Activated naive CD4-positive, alpha-beta T cell treated with anti-CD3 and anti-CD28 coated beads, Interleukin-2, amount 10 ng/mL, durations not matched to agents 7 days and 5 days (primary cell): ENCODE data around the gene CNTN5.

Experiments used
- CTCF ChIA-PET: fragments of 350-600 bp; sonication (Branson Sonifier 250); formaldehyde crosslinking; loops from one replicate; lab custom pipeline; 2021; ENCODE audit warnings: antibody characterized with exemption; lab: Charles Lee
- DNase-seq: peaks from one replicate; pipeline ENCODE4 v3.0.0-alpha.2; 2020
- H3K27ac Mint-ChIP-seq: one replicate; pipeline ENCODE4 v1.8.0; 2021; ENCODE audit warnings: mild to moderate bottlenecking, moderate library complexity, mixed read lengths
- H3K27me3 Mint-ChIP-seq: one replicate; pipeline ENCODE4 v1.8.0; 2021; ENCODE audit warnings: mild to moderate bottlenecking, mixed read lengths
- H3K36me3 Mint-ChIP-seq: one replicate; pipeline ENCODE4 v1.8.0; 2021; ENCODE audit warnings: mixed read lengths
- H3K4me1 Mint-ChIP-seq: one replicate; pipeline ENCODE4 v1.8.0; 2021; ENCODE audit warnings: mixed read lengths
- H3K4me3 Mint-ChIP-seq: one replicate; pipeline ENCODE4 v1.8.0; 2021; ENCODE audit warnings: mild to moderate bottlenecking, moderate library complexity, mixed read lengths
- H3K9me3 Mint-ChIP-seq: one replicate; pipeline ENCODE4 v1.8.0; 2021; ENCODE audit warnings: mixed read lengths

The CNTN5 gene

DNA sequence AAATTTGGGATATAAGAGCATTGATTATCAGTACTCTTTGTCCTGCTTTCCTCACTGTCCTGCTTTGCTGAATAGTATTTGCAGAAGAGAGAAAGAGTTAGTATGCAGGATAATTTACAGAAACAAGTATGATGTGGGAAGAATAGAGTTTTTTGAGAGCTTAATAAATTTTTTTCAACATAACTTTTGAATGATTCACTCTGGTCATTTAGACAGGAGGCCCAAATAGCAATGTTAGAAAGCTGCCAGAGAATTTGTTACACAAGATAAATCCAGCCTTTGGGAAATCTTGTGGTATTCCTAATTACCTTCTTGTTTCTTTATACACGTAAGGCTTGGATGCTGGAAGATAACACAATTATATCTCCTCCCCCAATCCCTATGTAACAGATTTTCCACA lies 484.6 kb downstream of the CNTN5 start:
- H3K27me3 Mint-ChIP-seq = no peaks in the 10 kb centered on the region
- no peaks in the 10 kb centered on the region for H3K36me3 Mint-ChIP-seq
- CTCF ChIA-PET = no interaction called here
- H3K4me1 Mint-ChIP-seq = no peaks in the 10 kb centered on the region
- DNase-seq = no peak
- no peak overlapping the region for H3K4me3 Mint-ChIP-seq
- peaks cover 7% of the 10 kb centered on the region for H3K9me3 Mint-ChIP-seq
- H3K27ac Mint-ChIP-seq = no peak overlapping the region

GRCh38 chr11:99505831-99506230 lies 485.1 kb downstream of the CNTN5 start:
- H3K4me3 Mint-ChIP-seq = no peak overlapping the region
- no peaks in the 10 kb centered on the region for H3K4me1 Mint-ChIP-seq
- H3K27ac Mint-ChIP-seq = no peak overlapping the region
- no peaks in the 10 kb centered on the region for H3K27me3 Mint-ChIP-seq
- peaks cover 7% of the 10 kb centered on the region for H3K9me3 Mint-ChIP-seq
- no peaks in the 10 kb centered on the region for H3K36me3 Mint-ChIP-seq
- CTCF ChIA-PET = no interaction called here
- no peak for DNase-seq

GRCh38 chr11:99509863-99510262 lies 489.1 kb downstream of the CNTN5 start:
- Mint-ChIP-seq H3K4me1 (no peaks in the 10 kb centered on the region), H3K27me3 (no peaks in the 10 kb centered on the region), H3K27ac (no peak overlapping the region), H3K4me3 (no peak overlapping the region), H3K36me3 (no peaks in the 10 kb centered on the region), H3K9me3 (peaks cover 3% of the 10 kb centered on the region)
- DNase-seq = no peak
- CTCF ChIA-PET = no interaction called here

GRCh38 chr11:99513368-99513767 lies 492.6 kb downstream of the CNTN5 start:
- H3K9me3 Mint-ChIP-seq = peaks cover 5% of the 10 kb centered on the region
- H3K4me1 Mint-ChIP-seq = no peaks in the 10 kb centered on the region
- H3K27ac Mint-ChIP-seq = no peak overlapping the region
- no peak for DNase-seq
- CTCF ChIA-PET = no interaction called here
- H3K27me3 Mint-ChIP-seq = no peaks in the 10 kb centered on the region
- no peak overlapping the region for H3K4me3 Mint-ChIP-seq
- H3K36me3 Mint-ChIP-seq = no peaks in the 10 kb centered on the region

GRCh38 chr11:99519095-99519494 lies 498.3 kb downstream of the CNTN5 start:
- Mint-ChIP-seq H3K27me3 (no peaks in the 10 kb centered on the region), H3K27ac (no peak overlapping the region), H3K9me3 (peaks cover 2% of the 10 kb centered on the region), H3K36me3 (no peaks in the 10 kb centered on the region), H3K4me1 (no peaks in the 10 kb centered on the region), H3K4me3 (no peak overlapping the region)
- no peak for DNase-seq
- CTCF ChIA-PET = no interaction called here

GRCh38 chr11:99522467-99523173 lies 501.9 kb downstream of the CNTN5 start:
- Mint-ChIP-seq H3K36me3 (no peaks in the 10 kb centered on the region), H3K27me3 (no peaks in the 10 kb centered on the region), H3K4me3 (no peak overlapping the region), H3K27ac (no peak overlapping the region), H3K4me1 (no peaks in the 10 kb centered on the region), H3K9me3 (no peaks in the 10 kb centered on the region)
- CTCF ChIA-PET = no interaction called here
- no peak for DNase-seq

- Mint-ChIP-seq H3K4me1 (no peaks in the 10 kb centered on the region), H3K9me3 (peaks cover 11% of the 10 kb centered on the region), H3K27me3 (no peaks in the 10 kb centered on the region), H3K36me3 (no peaks in the 10 kb centered on the region), H3K27ac (no peak overlapping the region), H3K4me3 (no peak overlapping the region)
- CTCF ChIA-PET = no interaction called here
- no peak for DNase-seq
These were observed 510.7 kb downstream of the CNTN5 start for GRCh38 chr11:99531468-99531867.

DNA sequence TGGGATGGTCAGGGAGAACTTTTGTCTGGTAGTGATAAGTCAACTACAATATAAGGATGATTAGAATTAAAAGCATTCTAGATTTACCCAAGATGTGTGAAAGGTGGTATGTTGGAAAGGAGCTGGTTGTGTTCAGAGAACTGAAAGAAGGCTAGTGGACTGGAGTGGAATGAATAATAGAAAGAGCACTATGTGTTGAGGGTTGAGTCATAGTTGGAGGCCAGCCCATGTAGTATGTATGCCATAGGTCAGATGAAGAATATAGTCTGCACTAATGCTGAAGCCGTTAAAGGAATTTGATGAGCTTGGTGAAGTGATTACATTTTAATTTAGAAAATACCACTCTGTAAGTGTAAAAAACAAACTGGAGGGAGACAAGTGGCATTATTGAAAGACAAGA lies 514.1 kb downstream of the CNTN5 start:
- Mint-ChIP-seq H3K36me3 (no peaks in the 10 kb centered on the region), H3K27ac (no peak overlapping the region), H3K4me3 (no peak overlapping the region), H3K9me3 (peaks cover 8% of the 10 kb centered on the region), H3K4me1 (no peaks in the 10 kb centered on the region), H3K27me3 (no peaks in the 10 kb centered on the region)
- no peak for DNase-seq
- CTCF ChIA-PET = no interaction called here

GRCh38 chr11:99535406-99535805 lies 514.7 kb downstream of the CNTN5 start:
- Mint-ChIP-seq H3K36me3 (no peaks in the 10 kb centered on the region), H3K27me3 (no peaks in the 10 kb centered on the region), H3K4me1 (no peaks in the 10 kb centered on the region), H3K9me3 (peaks cover 8% of the 10 kb centered on the region), H3K4me3 (no peak overlapping the region), H3K27ac (no peak overlapping the region)
- DNase-seq = no peak
- CTCF ChIA-PET = no interaction called here

DNA sequence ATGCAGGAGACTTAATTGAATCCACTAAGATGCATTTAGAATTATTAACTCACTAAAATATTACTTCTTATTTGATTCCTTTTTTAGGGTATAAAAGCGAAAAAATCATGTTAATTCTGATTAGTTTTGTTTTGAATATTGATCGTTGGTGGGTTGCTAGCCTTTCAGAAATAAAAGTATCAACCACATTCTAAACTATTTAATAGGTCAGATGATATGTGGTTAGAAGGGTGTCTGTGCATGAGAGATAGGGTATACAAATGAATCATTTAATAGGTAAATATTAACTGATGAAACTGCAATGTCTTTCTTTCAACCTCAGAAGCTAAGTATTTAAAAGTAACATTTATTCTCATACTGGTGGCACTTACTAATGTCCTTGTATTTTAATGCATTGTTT lies 515.1 kb downstream of the CNTN5 start:
- no peak for DNase-seq
- no peaks in the 10 kb centered on the region for H3K27me3 Mint-ChIP-seq
- no peak overlapping the region for H3K27ac Mint-ChIP-seq
- no peaks in the 10 kb centered on the region for H3K36me3 Mint-ChIP-seq
- CTCF ChIA-PET = no interaction called here
- H3K4me1 Mint-ChIP-seq = no peaks in the 10 kb centered on the region
- H3K4me3 Mint-ChIP-seq = no peak overlapping the region
- peaks cover 8% of the 10 kb centered on the region for H3K9me3 Mint-ChIP-seq

DNA sequence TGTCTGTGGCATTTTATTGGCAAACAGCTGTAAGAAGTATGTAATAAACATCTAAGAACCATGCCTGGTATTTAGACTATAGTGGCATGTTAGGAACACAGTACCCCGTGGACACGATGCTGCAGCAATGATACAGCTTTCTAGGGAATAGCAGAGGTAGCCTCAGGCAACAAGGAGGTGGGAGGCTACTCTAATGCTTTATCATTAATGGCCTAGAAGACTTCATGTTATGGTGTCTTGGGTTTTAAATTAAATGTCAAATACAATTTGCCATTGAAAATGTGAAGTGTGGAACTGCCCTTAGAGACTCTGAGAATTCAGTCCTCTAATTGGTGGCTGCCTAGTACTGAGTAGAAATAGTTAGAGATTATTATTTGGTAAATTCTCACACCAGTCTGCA lies 516.9 kb downstream of the CNTN5 start:
- Mint-ChIP-seq H3K27me3 (no peaks in the 10 kb centered on the region), H3K9me3 (peaks cover 4% of the 10 kb centered on the region), H3K27ac (no peak overlapping the region), H3K4me1 (no peaks in the 10 kb centered on the region), H3K36me3 (no peaks in the 10 kb centered on the region), H3K4me3 (no peak overlapping the region)
- CTCF ChIA-PET = no interaction called here
- DNase-seq = no peak

DNA sequence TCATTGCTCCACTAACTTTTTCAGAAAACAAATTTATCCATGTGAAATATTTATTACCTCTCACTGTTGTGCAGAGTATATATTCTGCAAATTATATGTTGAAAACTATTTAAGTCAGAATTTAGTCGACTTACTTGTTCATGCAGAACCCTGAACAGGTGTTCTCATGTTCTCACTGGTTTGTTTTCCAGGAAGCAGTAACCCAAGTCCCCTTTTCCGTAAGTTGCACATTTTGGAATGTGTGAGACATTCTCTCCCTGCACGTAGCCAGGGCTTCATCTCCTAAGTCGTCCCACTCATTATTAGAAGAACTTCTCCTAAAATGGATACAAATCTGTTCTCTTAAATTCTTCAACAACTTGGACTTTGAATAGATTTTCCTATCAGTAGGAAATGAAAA lies 524.9 kb downstream of the CNTN5 start:
- no peak overlapping the region for H3K4me3 Mint-ChIP-seq
- H3K27me3 Mint-ChIP-seq = no peaks in the 10 kb centered on the region
- H3K36me3 Mint-ChIP-seq = no peaks in the 10 kb centered on the region
- peaks cover 4% of the 10 kb centered on the region for H3K9me3 Mint-ChIP-seq
- CTCF ChIA-PET = no interaction called here
- H3K27ac Mint-ChIP-seq = no peak overlapping the region
- no peaks in the 10 kb centered on the region for H3K4me1 Mint-ChIP-seq
- no peak for DNase-seq

DNA sequence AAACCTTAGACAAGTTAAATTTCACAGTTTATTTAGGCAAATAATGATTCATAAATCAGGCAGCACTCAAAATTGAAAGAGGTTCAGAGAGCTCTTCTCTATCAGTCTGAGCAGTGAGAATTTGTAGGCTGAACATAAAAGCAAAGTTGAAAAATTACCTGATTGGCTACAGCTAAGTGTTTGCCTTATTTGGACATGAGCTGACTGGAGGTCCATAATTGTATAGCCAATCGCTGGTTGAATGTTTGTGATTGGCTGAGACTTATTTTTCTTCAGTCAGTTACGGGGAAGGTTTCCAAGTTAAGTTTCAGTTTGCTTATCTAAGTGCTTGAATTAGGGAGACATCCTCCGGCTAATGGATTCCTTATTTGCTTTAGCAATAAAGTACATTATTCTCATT lies 527.5 kb downstream of the CNTN5 start:
- Mint-ChIP-seq H3K4me3 (no peak overlapping the region), H3K36me3 (no peaks in the 10 kb centered on the region), H3K27ac (no peak overlapping the region), H3K27me3 (no peaks in the 10 kb centered on the region), H3K4me1 (no peaks in the 10 kb centered on the region), H3K9me3 (peaks cover 3% of the 10 kb centered on the region)
- no peak for DNase-seq
- CTCF ChIA-PET = no interaction called here

- no peak for DNase-seq
- Mint-ChIP-seq H3K27me3 (no peaks in the 10 kb centered on the region), H3K4me3 (no peak overlapping the region), H3K27ac (no peak overlapping the region), H3K4me1 (no peaks in the 10 kb centered on the region), H3K36me3 (no peaks in the 10 kb centered on the region), H3K9me3 (no peaks in the 10 kb centered on the region)
- CTCF ChIA-PET = no interaction called here
These were observed 533.6 kb downstream of the CNTN5 start for GRCh38 chr11:99554232-99554903.

DNA sequence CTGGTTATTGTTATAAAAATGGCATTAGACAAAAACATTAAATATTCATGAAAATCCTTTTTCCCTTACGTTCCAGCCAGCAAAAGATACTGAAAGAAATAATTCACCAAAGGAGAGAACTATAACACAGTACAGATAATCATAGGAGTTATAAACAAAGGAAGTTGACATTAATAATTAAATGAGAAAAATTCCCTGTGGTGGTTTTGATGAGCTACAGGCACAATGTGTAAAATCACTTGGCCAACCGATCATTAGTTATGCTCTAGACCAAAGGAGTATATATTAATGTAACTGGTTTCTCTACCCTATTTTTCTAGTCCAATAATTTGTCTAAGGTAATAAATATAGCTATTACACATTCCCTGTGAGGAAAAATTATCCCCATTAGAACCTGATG lies 534.7 kb downstream of the CNTN5 start:
- Mint-ChIP-seq H3K36me3 (no peaks in the 10 kb centered on the region), H3K4me3 (no peak overlapping the region), H3K4me1 (no peaks in the 10 kb centered on the region), H3K27ac (no peak overlapping the region), H3K9me3 (no peaks in the 10 kb centered on the region), H3K27me3 (no peaks in the 10 kb centered on the region)
- DNase-seq = no peak
- CTCF ChIA-PET = no interaction called here
